ENCODE results near the gene COPS9.

COPS9 gene

GRCh38 chr2:240124651-240125030 is 11.5 kb downstream of the COPS9 start:
- TF ChIP-seq CTCF (IDR thresholded peaks at IDR 0.05): no peak
- no peaks in the 10 kb centered on the region for H3K4me1 ChIP-seq (ENCODE audit: control insufficient read depth in 1 of 2, insufficient read depth in 1 of 2, low read depth in 1 of 2, low read length in 1 of 2)
- no peaks in the 10 kb centered on the region for H3K9me3 ChIP-seq
- H3K4me3 ChIP-seq (ENCODE audit: low read depth in 1 of 2, low read length in 1 of 2): no peak overlapping the region
- peaks cover 32% of the 10 kb centered on the region for H3K36me3 ChIP-seq
- H3K27me3 ChIP-seq: peaks cover 11% of the 10 kb centered on the region
- H3K27ac ChIP-seq: no peak overlapping the region

- H3K4me3 ChIP-seq (ENCODE audit: low read depth in 1 of 2, low read length in 1 of 2): no peak overlapping the region
- no peak for TF ChIP-seq CTCF (IDR thresholded peaks at IDR 0.05)
These were observed 12.1 kb downstream of the COPS9 start for GRCh38 chr2:240123821-240124650.

GRCh38 chr2:240121675-240122074 is 14.4 kb downstream of the COPS9 start:
- no peak overlapping the region for H3K27ac ChIP-seq
- no peak overlapping the region for H3K4me3 ChIP-seq (ENCODE audit: low read depth in 1 of 2, low read length in 1 of 2)
- TF ChIP-seq CTCF (IDR thresholded peaks at IDR 0.05): no peak
- H3K36me3 ChIP-seq: peaks cover 7% of the 10 kb centered on the region
- H3K9me3 ChIP-seq: no peaks in the 10 kb centered on the region
- H3K4me1 ChIP-seq (ENCODE audit: control insufficient read depth in 1 of 2, insufficient read depth in 1 of 2, low read depth in 1 of 2, low read length in 1 of 2): no peaks in the 10 kb centered on the region
- peaks cover 22% of the 10 kb centered on the region for H3K27me3 ChIP-seq

More at GRCh38 chr2:240123821-240124650, 12.1 kb downstream of the COPS9 start:
- Histone ChIP-seq H3K36me3 (peaks cover 26% of the 10 kb centered on the region), H3K9me3 (no peaks in the 10 kb centered on the region), H3K27ac (no peak overlapping the region), H3K4me1 (ENCODE audit: control insufficient read depth in 1 of 2, insufficient read depth in 1 of 2, low read depth in 1 of 2, low read length in 1 of 2) (no peaks in the 10 kb centered on the region), H3K27me3 (peaks cover 11% of the 10 kb centered on the region)

GRCh38 chr2:240121190-240121589 is 14.9 kb downstream of the COPS9 start:
- no peaks in the 10 kb centered on the region for H3K4me1 ChIP-seq (ENCODE audit: control insufficient read depth in 1 of 2, insufficient read depth in 1 of 2, low read depth in 1 of 2, low read length in 1 of 2)

GRCh38 chr2:240114233-240114632 is 21.9 kb downstream of the COPS9 start:
- H3K36me3 ChIP-seq: no peaks in the 10 kb centered on the region
- no peak for TF ChIP-seq CTCF (IDR thresholded peaks at IDR 0.05)
- no peak overlapping the region for H3K27ac ChIP-seq
- no peaks in the 10 kb centered on the region for H3K9me3 ChIP-seq
- H3K27me3 ChIP-seq: peaks cover 56% of the 10 kb centered on the region
- no peaks in the 10 kb centered on the region for H3K4me1 ChIP-seq (ENCODE audit: control insufficient read depth in 1 of 2, insufficient read depth in 1 of 2, low read depth in 1 of 2, low read length in 1 of 2)
- no peak overlapping the region for H3K4me3 ChIP-seq (ENCODE audit: low read depth in 1 of 2, low read length in 1 of 2)

More at GRCh38 chr2:240121190-240121589, 14.9 kb downstream of the COPS9 start:
- Histone ChIP-seq H3K27me3 (peaks cover 26% of the 10 kb centered on the region), H3K4me3 (ENCODE audit: low read depth in 1 of 2, low read length in 1 of 2) (no peak overlapping the region), H3K36me3 (peaks cover 5% of the 10 kb centered on the region), H3K27ac (no peak overlapping the region), H3K9me3 (no peaks in the 10 kb centered on the region)
- TF ChIP-seq CTCF (IDR thresholded peaks at IDR 0.05): no peak
